Activated CD4-positive, alpha-beta T cell treated with anti-CD3 and anti-CD28 coated beads, Interleukin-2, amount 10 ng/mL, durations not matched to agents 7 days and 5 days (primary cell): ENCODE measurements around the gene DOCK10. TPM values are rescaled to one million over a fixed set of nuclear protein-coding genes. Genes with fewer than 3 reads are reported as not detected.

Experiments used
- CTCF ChIA-PET: fragments of 350-600 bp; sonication (Branson Sonifier 250); formaldehyde crosslinking; loops from one replicate; lab custom pipeline; 2021; ENCODE audit warnings: antibody characterized with exemption; lab: Charles Lee
- POLR2A ChIA-PET: fragments of 350-600 bp; sonication (Branson Sonifier 250); formaldehyde crosslinking; loops from one replicate; lab custom pipeline; 2021; ENCODE audit warnings: antibody characterized with exemption; lab: Charles Lee
- DNase-seq: peaks from one replicate; pipeline ENCODE4 v3.0.0-alpha.2; 2020
- H3K27ac Mint-ChIP-seq: one replicate; pipeline ENCODE4 v1.8.0; 2021; ENCODE audit warnings: mild to moderate bottlenecking, moderate library complexity, mixed read lengths
- H3K27me3 Mint-ChIP-seq: one replicate; pipeline ENCODE4 v1.8.0; 2021; ENCODE audit warnings: mixed read lengths
- H3K36me3 Mint-ChIP-seq: one replicate; pipeline ENCODE4 v1.8.0; 2021; ENCODE audit warnings: low read depth, mixed read lengths
- H3K4me1 Mint-ChIP-seq: one replicate; pipeline ENCODE4 v1.8.0; 2021; ENCODE audit warnings: mixed read lengths
- H3K4me3 Mint-ChIP-seq: one replicate; pipeline ENCODE4 v1.8.0; 2021; ENCODE audit warnings: mild to moderate bottlenecking, moderate library complexity, mixed read lengths
- H3K9me3 Mint-ChIP-seq: one replicate; pipeline ENCODE4 v1.8.0; 2021; ENCODE audit warnings: mixed read lengths
- total RNA-seq, 2 experiments: library from RNA; stranded (reverse); gene quantifications; one replicate each; pipeline ENCODE4 v1.2.3, GENCODE V29; 2021

Gene DOCK10
- total RNA-seq, 2 experiments from 2014 or later: 269 to 281 TPM

GRCh38 chr2:225004597-225004996 lies 37.7 kb downstream of the DOCK10 start:
- Mint-ChIP-seq H3K27me3 (no peaks in the 10 kb centered on the region), H3K4me3 (no peak overlapping the region), H3K9me3 (no peaks in the 10 kb centered on the region), H3K36me3 (peaks cover 51% of the 10 kb centered on the region), H3K27ac (peak overlapping the region; percentile 63), H3K4me1 (peaks cover 86% of the 10 kb centered on the region)
- no peak for DNase-seq
- ChIA-PET POLR2A (no interaction called here), CTCF (interaction anchor here (1.0 to 2.6 kb wide), 3 partner anchors 8 to 94 kb away, joined by 4 to 9 read pairs (median 4); no protein-coding TSS in a partner anchor)

- POLR2A ChIA-PET: no interaction called here
- CTCF ChIA-PET: interaction anchor here (0.6 to 4.3 kb wide), 10 partner anchors 9 to 154 kb away, joined by 3 to 34 read pairs (median 6); no protein-coding TSS in a partner anchor
- peaks cover 60% of the 10 kb centered on the region for H3K36me3 Mint-ChIP-seq
- H3K27me3 Mint-ChIP-seq: no peaks in the 10 kb centered on the region
- no peaks in the 10 kb centered on the region for H3K9me3 Mint-ChIP-seq
- no peak overlapping the region for H3K4me3 Mint-ChIP-seq
- H3K27ac Mint-ChIP-seq: peak overlapping the region; percentile 77
- H3K4me1 Mint-ChIP-seq: peaks cover 78% of the 10 kb centered on the region
- peak; percentile 49 for DNase-seq
These were observed 39.6 kb downstream of the DOCK10 start for GRCh38 chr2:225002656-225003045.

- POLR2A ChIA-PET: no interaction called here
- Mint-ChIP-seq H3K9me3 (no peaks in the 10 kb centered on the region), H3K27me3 (no peaks in the 10 kb centered on the region), H3K4me3 (no peak overlapping the region), H3K27ac (peak overlapping the region; percentile 77), H3K36me3 (peaks cover 63% of the 10 kb centered on the region), H3K4me1 (peaks cover 74% of the 10 kb centered on the region)
- DNase-seq: peak; percentile 80
- CTCF ChIA-PET: interaction anchor here (0.6 to 4.3 kb wide), 15 partner anchors 10 to 166 kb away, joined by 3 to 34 read pairs (median 4); no protein-coding TSS in a partner anchor
These were observed 40.1 kb downstream of the DOCK10 start for GRCh38 chr2:225002039-225002655.

- Mint-ChIP-seq H3K4me3 (no peak overlapping the region), H3K4me1 (peaks cover 71% of the 10 kb centered on the region), H3K36me3 (peaks cover 64% of the 10 kb centered on the region), H3K9me3 (peaks cover 3% of the 10 kb centered on the region), H3K27me3 (no peaks in the 10 kb centered on the region), H3K27ac (no peak overlapping the region)
- no peak for DNase-seq
- ChIA-PET CTCF (interaction anchor here (0.6 to 4.3 kb wide), 5 partner anchors 11 to 143 kb away, joined by 3 to 34 read pairs (median 3); no protein-coding TSS in a partner anchor), POLR2A (no interaction called here)
These were observed 42.5 kb downstream of the DOCK10 start for GRCh38 chr2:224999754-225000153.

DNA sequence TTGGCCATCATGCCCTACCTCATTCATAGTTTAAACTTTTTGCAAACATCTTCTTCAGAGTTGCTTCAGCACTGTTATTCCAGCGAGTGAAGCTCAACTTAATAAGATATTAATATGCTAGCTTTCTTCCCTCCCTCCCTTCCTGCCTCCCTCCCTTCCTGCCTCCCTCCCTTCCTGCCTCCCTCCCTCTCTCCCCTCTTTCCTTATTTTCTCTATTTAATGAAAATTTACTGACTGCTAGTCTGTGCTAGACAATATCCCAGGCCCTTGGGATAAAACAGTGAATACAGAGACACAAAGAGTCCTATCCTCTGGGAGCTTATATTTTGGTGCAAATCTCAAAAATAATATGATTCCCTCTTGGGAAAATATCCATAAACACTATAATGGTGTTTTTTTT lies 42.9 kb downstream of the DOCK10 start:
- POLR2A ChIA-PET: no interaction called here
- Mint-ChIP-seq H3K9me3 (peaks cover 3% of the 10 kb centered on the region), H3K27ac (no peak overlapping the region)

GRCh38 chr2:224997802-224998201 lies 44.5 kb downstream of the DOCK10 start:
- Mint-ChIP-seq H3K4me1 (peaks cover 66% of the 10 kb centered on the region), H3K4me3 (no peak overlapping the region), H3K9me3 (peaks cover 3% of the 10 kb centered on the region), H3K27me3 (no peaks in the 10 kb centered on the region), H3K36me3 (peaks cover 72% of the 10 kb centered on the region), H3K27ac (no peak overlapping the region)
- ChIA-PET CTCF (interaction anchor here (0.8 to 1.0 kb wide), 2 partner anchors 10 to 64 kb away, joined by 3 read pairs; no protein-coding TSS in a partner anchor), POLR2A (no interaction called here)
- DNase-seq: no peak

More for the DNA sequence above, 42.9 kb downstream of the DOCK10 start:
- CTCF ChIA-PET: interaction anchor here (0.6 to 4.3 kb wide), 6 partner anchors 11 to 266 kb away, joined by 3 to 34 read pairs (median 3); no protein-coding TSS in a partner anchor
- Mint-ChIP-seq H3K4me3 (no peak overlapping the region), H3K36me3 (peaks cover 68% of the 10 kb centered on the region), H3K4me1 (peaks cover 73% of the 10 kb centered on the region), H3K27me3 (no peaks in the 10 kb centered on the region)
- DNase-seq: no peak

DNA sequence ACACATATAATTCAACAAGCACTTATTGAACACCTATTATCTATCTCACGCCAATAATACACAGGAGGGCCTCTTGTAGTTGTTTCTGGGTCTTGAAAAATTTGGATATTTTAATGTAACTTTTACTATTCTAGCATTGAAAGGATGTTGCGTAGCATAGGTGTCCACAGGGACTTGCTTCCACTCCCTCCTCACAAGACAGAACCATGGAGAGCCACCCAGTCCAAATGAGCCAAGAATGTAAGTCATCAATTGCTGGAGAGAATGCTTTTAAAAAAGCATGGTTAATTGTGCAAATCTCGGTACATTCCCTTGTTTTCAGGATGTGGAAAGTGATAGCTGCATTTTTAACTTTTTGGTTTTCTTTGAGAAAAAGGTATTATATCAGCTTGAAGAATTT lies 46.8 kb downstream of the DOCK10 start:
- CTCF ChIA-PET: interaction anchor here (0.5 kb wide), 1 partner anchor 29 kb away, joined by 3 read pairs; no protein-coding TSS in a partner anchor
- DNase-seq: no peak
- peaks cover 81% of the 10 kb centered on the region for H3K36me3 Mint-ChIP-seq
- H3K27me3 Mint-ChIP-seq: no peaks in the 10 kb centered on the region
- peaks cover 64% of the 10 kb centered on the region for H3K4me1 Mint-ChIP-seq
- peaks cover 3% of the 10 kb centered on the region for H3K9me3 Mint-ChIP-seq
- no peak overlapping the region for H3K4me3 Mint-ChIP-seq
- no peak overlapping the region for H3K27ac Mint-ChIP-seq
- POLR2A ChIA-PET: no interaction called here

DNA sequence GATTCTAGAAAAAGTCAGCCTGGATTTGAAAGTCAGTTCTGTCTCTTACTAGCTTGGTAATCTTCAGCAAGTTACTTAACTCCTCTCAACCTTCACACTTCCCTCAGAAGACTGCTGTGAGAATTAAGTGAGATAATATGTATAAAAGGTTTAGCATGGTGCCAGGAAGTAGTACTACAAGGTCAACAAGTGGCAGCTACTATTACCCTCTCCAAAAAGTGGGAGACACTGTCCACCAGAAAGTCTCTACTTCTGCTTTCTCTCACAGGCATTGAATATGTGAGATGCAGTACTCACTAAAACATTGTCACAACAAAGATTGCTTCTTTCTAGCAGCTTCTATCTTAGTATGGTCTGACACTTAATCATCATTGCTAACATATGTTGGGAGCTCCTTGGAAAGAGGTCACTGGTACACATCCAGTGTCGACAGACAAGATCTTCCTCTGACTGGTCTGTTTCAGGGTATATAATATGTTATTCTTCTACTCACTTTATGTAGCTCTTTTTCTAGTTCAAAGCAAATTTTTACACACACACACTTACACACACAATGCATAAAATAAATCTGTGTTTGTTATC lies 47.9 kb downstream of the DOCK10 start:
- DNase-seq: no peak
- Mint-ChIP-seq H3K4me3 (no peak overlapping the region), H3K27me3 (no peaks in the 10 kb centered on the region), H3K36me3 (peaks cover 84% of the 10 kb centered on the region), H3K27ac (no peak overlapping the region), H3K9me3 (peaks cover 3% of the 10 kb centered on the region), H3K4me1 (peaks cover 61% of the 10 kb centered on the region)
- CTCF ChIA-PET: no interaction called here
- POLR2A ChIA-PET: no interaction called here

DNA sequence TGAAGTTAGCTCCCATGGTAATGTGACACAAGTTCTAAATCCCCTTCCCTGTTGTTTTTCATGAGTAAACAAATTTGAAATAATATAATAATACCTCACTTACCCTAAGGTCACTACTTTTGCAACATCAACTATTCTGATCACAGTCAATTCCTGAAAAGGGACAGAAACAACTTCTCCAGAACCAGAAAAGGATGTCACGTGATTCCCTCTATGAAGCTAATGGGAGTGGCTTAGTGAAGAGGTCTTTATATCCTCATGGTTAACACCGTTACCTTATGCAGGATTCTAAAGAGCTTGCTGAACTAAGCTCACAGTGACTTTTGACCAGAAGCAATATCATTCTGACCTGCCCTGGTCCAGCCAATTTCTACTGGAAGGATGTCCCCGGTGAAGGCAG lies 51.6 kb downstream of the DOCK10 start:
- Mint-ChIP-seq H3K27me3 (no peaks in the 10 kb centered on the region), H3K36me3 (peaks cover 75% of the 10 kb centered on the region), H3K4me3 (no peak overlapping the region), H3K27ac (no peak overlapping the region), H3K4me1 (peaks cover 81% of the 10 kb centered on the region), H3K9me3 (peaks cover 3% of the 10 kb centered on the region)
- DNase-seq: no peak
- ChIA-PET CTCF (interaction anchor here (1.1 kb wide), 1 partner anchor 10 kb away, joined by 3 read pairs; no protein-coding TSS in a partner anchor), POLR2A (no interaction called here)

GRCh38 chr2:224987733-224988132 lies 54.5 kb downstream of the DOCK10 start:
- peak overlapping the region; percentile 57 for H3K27ac Mint-ChIP-seq
- peaks cover 90% of the 10 kb centered on the region for H3K4me1 Mint-ChIP-seq
- no peak overlapping the region for H3K4me3 Mint-ChIP-seq
- peaks cover 68% of the 10 kb centered on the region for H3K36me3 Mint-ChIP-seq
- CTCF ChIA-PET: interaction anchor here (1.0 to 1.9 kb wide), 4 partner anchors 9 to 28 kb away, joined by 3 to 4 read pairs (median 3); no protein-coding TSS in a partner anchor
- DNase-seq: no peak
- no peaks in the 10 kb centered on the region for H3K27me3 Mint-ChIP-seq
- POLR2A ChIA-PET: no interaction called here
- peaks cover 2% of the 10 kb centered on the region for H3K9me3 Mint-ChIP-seq

GRCh38 chr2:224986477-224986876 lies 55.8 kb downstream of the DOCK10 start:
- Mint-ChIP-seq H3K27me3 (no peaks in the 10 kb centered on the region), H3K4me1 (peaks cover 93% of the 10 kb centered on the region), H3K27ac (peak overlapping the region; percentile 87), H3K4me3 (no peak overlapping the region), H3K9me3 (peaks cover 2% of the 10 kb centered on the region), H3K36me3 (peaks cover 67% of the 10 kb centered on the region)
- POLR2A ChIA-PET: interaction anchor here (0.6 kb wide), 1 partner anchor 253 kb away, joined by 6 read pairs; no protein-coding TSS in a partner anchor
- no peak for DNase-seq
- CTCF ChIA-PET: interaction anchor here (1.2 to 1.9 kb wide), 3 partner anchors 13 to 15 kb away, joined by 3 to 4 read pairs (median 4); no protein-coding TSS in a partner anchor

- no peaks in the 10 kb centered on the region for H3K27me3 Mint-ChIP-seq
- peak overlapping the region; percentile 52 for H3K4me3 Mint-ChIP-seq
- H3K36me3 Mint-ChIP-seq: peaks cover 60% of the 10 kb centered on the region
- DNase-seq: no peak
- CTCF ChIA-PET: interaction anchor here (0.6 to 1.9 kb wide), 8 partner anchors 9 to 1663 kb away, joined by 3 to 5 read pairs (median 4); no protein-coding TSS in a partner anchor
- peak overlapping the region; percentile 88 for H3K27ac Mint-ChIP-seq
- POLR2A ChIA-PET: interaction anchor here (0.6 kb wide), 1 partner anchor 28 kb away, joined by 8 read pairs; no protein-coding TSS in a partner anchor
- H3K9me3 Mint-ChIP-seq: peaks cover 2% of the 10 kb centered on the region
- H3K4me1 Mint-ChIP-seq: peaks cover 84% of the 10 kb centered on the region
These were observed 57.6 kb downstream of the DOCK10 start for GRCh38 chr2:224984637-224985036.
